Embryonic facial prominence (tissue), 1 donor: Measurements from ENCODE around the gene ATP6V1F.

ENCODE experiments used
- DNase-seq: peaks from one replicate; pipeline ENCODE4 v3.0.0-alpha.2; 2016; ENCODE audit errors: extremely low spot score

The ATP6V1F gene, protein sequence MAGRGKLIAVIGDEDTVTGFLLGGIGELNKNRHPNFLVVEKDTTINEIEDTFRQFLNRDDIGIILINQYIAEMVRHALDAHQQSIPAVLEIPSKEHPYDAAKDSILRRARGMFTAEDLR

DNA sequence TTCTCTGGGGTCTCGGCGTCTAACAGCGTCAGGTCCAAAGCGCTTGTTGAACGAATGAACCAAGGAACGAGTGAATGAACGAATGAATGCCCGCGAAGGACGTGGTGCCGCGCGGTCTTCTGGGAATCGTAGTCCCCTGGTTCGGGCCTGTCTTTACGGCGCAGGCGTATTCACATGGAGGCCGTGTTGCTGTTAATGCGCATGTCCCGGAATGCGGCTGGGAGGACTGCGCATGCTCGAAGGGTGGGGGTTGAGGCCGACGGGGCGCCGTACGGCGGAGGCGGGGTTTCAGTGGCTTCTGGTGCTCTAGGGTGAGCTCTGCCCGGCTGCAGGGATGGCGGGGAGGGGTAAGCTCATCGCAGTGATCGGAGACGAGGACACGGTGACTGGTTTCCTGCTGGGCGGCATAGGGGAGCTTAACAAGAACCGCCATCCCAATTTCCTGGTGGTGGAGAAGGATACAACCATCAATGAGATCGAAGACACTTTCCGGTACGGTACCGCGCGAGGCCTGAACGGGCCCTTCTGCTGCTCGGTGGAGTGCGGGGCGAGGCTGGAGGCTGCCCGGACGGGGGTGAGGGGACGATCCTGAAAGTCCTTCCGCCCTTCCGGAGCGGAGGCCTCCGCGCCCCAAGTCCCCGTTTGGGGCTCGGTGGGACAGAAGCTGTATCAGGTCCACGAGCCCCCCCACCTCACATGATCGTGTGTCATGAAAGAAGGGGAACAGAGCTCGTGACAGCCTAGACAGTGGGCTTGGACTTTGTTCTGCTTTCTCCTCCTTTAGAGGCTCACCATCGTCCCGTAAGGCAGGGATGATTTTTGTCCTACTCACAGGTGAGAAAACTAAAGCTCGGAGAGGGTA, at the start of gene ATP6V1F:
ATP6V1F (plus strand) TSS at position 286 of the 862 bp plus-strand sequence; CDS start at position 335, 49 bp downstream.
- peak; percentile 94 for DNase-seq

DNA sequence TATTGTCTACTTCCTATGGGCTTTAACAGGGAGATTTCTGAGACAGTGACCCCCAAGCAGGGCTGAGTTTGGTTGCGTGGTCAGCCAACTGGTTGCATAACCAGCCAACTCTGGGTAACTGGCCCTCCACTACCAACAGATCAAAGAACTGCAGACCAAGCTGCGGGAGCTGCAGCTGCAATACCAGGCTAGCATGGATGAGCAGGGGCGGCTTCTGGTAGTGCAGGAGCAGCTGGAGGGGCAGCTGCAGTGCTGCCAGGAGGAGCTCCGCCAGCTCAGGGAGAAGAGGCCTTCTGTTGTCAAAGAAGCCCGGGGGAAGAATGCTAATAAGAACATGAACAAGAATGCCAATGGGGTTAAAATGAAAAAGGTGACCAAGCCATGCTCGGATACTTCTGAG, 48.2 kb upstream of the ATP6V1F start:
- DNase-seq = no peak

DNA sequence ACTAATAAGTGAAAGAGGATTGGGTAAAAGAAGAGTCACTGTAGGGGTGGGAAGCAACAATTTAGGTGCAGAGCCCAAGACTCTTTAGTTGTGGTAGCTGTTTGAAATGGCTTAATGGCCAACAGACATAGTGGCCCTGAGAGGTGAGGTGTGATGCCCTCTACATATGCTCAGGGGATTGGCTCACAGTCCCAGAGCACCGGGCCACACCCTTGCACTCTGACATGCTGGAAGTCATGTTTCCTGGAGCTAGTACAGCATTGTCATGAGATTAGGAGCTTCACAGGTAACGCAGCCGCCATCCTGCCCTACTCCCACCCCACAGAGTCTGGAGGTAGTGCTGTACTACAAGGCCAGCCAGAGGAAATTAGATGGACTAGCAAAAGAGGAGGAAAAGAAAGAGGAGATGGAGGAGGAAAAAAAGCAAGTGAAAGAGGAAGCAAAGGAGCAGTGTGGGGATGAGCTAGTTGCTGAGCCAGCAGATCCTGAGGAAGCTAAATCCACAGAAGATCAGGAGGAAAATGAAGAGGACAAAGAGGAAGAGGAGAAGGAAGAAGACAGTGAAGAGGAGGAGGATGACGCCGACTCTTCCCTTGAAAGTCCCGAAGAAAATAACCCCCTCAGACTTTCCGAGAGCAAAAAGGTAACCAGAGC, 47.2 kb upstream of the ATP6V1F start:
- DNase-seq = no peak

DNA sequence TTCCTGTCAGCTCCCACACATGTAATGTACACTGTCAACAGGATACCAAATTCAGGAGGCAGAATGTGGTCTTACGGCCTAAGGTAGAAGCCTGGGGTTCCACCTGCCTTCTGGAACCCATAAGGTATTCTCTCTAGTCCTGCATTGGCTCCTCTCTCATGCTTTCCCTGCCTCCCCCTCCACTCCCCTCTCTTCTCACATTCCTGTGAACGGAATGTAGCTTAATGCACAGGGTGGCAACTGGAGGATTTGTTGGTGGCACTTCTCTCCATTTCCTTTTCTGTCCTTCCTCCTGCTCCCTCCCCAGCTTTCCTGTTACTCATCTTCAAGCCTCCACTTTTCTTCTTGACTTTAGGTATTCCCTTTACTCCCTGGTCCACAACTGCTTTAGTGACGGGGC, 44.0 kb upstream of the ATP6V1F start:
- DNase-seq = no peak

DNA sequence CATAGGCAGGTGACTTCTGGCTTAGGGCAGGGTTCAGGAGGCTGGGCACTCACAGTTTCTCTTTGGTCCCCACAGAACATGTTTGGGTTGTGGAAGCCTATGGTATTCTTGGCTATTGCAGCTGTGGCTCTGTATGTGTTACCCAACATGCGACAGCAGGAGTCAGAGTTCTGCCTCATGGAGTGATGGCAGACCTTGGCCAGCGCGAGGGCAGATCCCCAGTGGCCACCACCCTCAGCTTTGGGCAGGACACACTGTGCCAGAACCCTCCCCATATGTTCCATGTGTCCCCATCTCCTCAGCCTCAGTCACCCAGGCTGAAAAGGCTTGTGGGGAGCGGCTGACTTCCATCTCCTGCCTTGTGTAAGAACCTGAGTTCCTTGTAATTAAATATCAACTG, 40.9 kb upstream of the ATP6V1F start:
- no peak for DNase-seq

DNA sequence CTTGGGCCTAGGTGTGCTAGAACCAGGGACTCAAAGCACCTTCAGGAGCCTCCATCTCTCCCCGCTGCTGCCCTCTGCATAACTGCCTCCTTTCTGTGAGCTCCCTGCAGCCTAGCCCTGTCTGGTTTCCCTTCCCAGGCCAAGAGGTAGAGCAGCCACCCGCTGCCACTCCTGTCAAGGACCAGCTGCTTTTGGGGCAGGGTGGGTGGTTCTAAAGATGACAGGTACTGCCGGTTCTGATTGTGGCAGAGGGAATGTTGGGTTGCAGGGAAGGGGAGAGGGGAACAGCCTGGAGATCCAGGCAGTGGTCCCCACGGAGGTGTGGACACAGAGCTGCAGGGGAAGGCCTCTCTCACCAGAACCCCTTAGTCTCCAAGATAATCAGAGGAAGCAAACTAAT, 36.1 kb upstream of the ATP6V1F start:
- DNase-seq = no peak

DNA sequence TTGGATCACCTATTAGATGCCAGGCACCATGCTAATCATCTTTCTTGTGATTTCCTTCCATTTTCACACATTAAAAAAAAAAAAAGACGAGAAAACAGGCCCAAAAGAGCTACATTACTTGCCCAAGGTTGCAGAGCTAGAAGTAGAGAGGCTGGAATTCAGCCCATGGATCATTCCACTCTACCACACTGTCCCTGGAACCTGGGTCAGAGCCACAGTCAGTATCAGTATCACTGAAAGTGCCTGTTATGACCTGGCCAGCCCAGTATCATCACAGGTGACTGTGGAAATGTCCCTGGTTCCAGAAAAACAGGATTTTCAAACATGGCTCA, 35.8 kb upstream of the ATP6V1F start:
- no peak for DNase-seq

DNA sequence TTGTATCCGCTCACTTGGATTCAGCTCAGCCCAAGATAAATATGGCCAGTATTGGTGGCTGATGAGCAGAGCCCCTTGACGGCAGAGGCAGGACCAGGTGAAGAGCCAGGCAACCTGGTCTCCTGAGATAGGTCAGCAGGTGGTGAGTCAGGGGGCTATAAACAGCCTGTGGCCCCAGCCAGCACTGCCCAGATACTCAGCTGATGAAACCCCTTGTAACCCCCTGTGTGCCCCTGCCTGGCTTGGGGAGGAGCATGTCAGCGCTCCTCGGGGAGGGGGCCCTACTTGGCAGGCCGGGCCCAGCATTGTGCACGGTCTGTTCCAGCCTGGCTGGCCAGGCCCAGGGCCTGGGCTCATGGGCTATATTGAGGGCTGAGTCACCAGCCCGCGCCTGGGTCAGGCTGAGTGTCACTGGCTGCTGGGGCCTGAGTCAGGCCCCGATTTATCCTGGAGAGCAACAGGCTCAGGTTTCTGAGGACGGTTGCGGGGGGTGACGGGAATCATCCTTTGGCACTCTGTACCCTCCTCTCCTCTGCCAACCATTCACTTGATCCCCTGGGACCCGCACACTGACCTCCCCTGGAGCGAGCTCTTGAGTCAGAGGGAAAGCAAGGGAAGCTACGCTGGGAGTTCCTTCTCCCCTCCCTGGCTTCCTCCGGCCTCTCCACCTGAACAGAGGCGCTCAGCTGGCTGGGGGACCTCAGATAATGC, 35.3 kb upstream of the ATP6V1F start:
- no peak for DNase-seq

DNA sequence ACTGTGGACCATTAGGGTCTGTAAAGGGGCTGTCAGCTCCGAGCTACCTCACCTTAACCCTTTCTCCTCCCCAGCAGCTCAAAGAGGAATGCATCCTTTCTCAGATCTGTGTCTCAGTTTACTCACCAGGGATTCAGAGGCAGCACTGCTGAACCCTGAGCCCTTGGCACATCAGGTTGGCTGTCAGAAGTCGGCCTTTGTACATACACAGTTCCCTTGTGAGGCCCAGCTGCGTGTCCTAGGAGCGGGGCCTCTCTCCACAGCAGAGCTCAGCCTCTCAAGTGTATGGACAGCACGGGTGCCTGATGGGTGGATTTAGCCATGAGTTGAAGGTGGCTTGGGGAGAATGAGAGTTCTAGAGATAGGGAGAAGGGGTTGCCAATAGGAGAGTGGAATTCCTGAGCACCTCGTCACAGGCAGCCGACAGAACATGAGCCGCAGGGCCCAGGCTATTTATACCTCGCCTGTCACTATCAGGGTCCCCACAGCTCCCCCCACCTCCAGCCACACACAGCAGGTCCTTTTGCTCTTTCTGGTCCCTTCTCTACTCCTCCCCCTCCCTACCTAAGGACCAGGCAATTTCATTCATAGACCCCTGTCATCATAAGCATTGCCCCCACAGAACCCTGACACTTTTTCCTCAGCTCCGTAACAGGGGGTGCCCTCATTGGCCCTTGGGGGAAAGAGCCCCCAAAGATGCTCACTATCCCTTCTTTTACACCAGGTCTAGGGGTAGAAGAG, 34.5 kb upstream of the ATP6V1F start:
- no peak for DNase-seq

DNA sequence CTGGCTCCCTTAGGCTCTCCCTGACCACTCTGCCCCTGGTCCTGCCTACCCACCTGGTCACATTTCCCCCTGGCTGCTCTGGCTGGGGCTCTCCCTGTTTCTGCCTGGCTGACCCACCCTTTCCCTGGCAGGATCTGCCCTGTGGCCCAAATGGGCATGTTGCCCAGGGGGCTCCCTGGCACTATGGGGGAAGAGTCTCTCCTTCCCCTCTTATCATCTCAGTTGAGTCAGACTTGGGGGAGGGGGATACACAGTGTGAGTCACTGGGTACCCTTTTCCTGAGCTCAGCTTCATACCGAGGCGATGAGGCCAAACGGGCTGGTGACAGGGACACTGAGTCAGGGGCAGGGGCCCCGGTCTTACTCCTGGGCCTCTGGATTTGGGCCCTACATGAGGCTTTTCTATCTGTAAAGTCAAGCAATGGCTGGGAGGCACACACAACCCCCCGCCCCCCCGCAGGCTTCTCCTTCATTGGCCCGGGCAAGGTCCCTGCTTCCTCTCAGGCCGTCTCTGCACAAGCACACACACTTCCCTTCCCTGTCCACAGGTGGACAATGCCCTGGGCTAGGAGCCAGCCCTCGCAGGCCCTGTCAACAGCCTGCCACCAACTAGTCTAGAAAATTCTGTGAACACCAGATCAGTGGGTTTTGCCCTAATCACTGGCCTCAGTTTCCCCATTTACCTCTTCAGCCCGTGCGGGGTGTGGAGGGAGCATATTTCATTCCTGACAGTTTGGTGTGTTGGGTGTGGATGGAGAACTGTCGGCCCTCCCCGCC, 33.1 kb upstream of the ATP6V1F start:
- no peak for DNase-seq

DNA sequence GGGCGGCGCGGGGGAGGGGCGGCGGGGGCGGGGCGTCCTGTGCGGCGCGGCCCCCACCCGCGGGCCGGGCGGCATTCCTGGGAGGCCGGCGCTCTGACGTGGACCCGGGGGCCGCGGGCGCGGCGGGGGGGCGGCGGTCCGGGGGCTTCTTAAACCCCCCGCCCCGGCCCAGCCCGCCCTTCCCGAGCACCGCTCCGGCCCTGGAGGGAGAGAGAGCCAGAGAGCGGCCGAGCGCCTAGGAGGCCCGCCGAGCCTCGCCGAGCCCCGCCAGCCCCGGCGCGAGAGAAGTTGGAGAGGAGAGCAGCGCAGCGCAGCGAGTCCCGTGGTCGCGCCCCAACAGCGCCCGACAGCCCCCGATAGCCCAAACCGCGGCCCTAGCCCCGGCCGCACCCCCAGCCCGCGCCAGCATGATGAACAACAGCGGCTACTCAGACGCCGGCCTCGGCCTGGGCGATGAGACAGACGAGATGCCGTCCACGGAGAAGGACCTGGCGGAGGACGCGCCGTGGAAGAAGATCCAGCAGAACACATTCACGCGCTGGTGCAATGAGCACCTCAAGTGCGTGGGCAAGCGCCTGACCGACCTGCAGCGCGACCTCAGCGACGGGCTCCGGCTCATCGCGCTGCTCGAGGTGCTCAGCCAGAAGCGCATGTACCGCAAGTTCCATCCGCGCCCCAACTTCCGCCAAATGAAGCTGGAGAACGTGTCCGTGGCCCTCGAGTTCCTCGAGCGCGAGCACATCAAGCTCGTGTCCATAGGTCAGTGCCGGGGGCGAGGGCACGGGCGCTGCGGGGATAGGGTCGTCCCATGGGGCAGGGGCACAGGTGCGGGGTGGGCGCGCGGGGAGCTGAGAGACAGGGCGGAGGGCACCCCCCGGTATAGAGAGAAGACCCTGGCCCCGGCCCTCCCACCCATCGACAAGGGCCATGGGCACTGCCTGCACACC, 32.2 kb upstream of the ATP6V1F start, which contains the start of gene FLNC:
FLNC (plus strand) TSS at position 176 of the 947 bp plus-strand sequence; CDS start at position 408, 232 bp downstream.
- DNase-seq = peak; percentile 32

DNA sequence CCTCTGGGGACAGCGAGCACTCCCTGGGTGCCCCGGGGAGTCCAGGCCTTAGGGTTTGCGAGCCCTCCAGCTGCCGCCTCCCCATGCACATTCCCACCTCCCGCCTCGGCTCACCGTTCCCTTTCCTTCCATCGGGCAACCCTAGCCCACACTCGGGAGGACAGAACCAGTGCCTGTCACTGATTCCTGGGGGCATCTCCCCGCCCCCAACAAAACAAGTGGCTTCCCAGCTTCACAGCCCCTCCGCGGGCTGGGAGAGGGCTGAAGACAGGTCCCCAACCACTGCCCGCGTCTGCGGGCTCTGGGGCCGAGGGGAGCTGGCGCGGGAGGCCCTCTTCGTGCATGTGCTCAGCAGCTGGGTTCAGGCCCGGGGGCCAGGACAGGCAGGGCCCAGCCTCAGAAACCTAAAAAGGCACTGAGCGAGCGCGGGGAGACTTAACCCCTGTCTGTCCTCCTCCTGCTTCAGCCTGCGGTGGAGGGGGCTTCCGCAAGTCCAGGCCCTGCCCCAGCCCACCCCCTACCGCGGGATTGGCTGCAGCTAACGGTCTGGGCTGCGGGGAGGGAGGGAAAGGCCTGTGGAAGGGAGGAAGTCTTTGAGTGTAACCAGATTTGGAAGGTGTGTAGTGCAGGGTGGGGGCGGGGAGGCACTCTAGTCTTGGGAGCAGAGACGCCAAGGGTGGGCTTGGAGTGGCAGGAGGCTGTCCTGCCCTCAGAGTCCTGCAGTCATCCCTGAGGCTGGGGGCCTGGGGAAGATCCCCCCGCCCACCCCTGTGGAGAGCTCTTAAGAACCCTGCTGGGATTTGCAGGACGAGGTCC, 31.3 kb upstream of the ATP6V1F start:
- DNase-seq = peak; percentile 69

DNA sequence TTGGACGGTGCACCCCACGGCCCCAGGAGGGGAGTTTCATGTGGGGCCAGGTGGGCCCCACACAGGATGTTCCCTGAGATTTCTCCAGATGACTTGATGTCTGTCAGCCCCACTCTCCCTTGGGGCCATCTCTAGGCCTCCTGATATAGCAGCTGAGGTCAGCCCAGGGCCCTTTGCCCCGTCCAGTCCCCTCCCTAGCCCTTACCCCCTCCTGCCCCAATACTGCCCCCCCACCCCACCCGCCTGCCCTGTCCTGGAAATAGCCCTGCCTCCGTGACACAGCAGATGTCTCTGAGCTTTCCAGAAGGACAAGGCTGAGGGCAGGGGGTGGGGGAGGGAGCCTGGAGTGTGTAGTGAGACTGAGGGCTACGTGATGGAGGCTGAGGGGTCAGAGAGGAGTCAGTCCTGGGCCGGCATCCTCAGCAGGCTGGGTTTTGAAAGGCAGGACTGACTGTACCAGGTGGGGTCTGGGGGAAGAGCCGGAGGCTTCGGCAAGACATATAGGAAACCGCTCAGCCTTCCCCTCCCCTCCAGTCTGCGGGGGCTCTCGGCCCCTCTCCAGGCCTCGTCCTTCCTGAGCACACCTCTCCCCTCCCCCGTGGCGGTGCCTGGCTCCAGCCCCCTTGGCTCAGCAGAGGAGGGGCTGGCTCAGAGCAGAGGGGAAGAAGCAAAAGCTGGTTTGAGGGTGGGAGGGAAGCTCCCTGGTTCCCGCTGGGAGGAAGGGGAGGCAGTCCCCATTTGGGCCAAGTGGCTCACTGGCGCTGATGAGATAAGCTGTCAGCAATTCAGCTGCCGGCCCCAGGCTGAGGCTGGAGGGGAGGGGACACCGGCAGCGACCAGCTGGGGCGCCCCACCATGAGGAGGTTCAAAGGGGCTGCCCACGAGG, 30.4 kb upstream of the ATP6V1F start:
- DNase-seq = peak; percentile 62

DNA sequence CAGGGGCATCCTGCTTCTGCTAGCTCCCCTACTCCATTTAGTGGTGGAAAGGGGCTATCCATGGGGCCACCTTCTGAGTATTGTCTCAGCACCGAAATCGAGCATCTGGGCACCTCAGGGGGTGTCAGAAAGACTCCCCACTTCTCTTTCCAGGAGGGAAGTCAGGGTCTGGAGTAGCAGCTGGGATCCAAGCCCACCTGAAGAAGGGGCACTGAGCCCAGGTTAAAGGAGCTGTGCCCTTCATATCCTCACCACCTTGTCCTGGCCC, 29.8 kb upstream of the ATP6V1F start:
- DNase-seq = no peak

DNA sequence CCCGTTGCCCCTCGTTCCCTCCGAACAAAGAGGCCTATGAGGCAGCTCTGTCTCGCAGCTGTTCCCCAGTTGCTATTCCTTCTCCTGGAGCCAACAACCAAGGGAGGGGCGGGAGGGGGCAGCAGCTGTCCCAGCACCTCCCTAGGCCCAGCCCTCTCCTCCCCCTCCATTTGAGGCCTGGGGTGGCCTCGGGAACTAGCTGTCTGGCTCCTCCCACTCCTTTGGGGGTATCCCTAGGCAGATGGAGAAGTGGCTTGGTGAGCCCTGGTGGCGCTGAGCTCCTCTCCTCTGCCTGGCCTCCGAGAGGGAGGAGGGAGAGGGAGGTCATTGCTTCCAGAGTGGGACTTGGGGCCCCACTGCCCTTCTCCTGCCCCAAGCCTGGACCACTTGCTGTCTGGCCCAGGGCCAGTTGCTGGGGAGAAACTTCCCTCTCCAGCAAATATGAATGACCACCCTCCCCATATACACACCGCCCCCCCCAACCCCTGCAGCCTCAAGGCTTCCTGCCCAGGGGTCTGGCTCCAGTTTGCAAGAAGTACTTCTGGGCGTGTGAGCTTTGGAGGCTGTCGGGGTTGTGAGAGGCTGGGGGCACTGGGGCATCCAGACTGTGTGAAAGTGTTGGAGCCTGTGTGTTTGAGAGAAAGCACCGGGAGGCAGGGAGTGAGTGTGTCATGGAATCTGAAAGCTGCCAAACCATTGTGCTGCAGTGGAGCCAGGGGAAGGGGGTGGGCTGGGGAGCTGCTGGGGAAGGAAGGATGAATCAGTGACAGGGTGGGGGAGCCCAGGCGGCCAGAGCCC, 29.3 kb upstream of the ATP6V1F start:
- peak; percentile 67 for DNase-seq

DNA sequence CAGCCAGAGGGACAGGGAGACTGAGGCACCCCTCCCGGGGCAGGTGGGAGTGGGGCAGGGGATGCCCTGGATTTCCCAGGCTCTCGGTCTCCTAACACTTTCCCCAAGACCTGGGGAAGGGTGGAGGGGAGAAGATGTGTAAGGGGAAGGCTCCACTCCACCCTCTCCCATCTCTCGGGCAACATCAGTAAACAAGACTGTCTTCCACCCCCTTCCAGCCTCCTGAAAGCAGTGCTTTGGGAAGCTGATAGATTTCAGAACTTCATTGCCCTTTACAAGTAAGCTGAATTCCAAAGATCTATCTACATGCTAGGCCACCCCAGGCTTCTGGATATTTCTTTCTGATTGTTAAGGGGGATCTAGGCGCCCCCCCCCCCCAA, 28.7 kb upstream of the ATP6V1F start:
- no peak for DNase-seq

DNA sequence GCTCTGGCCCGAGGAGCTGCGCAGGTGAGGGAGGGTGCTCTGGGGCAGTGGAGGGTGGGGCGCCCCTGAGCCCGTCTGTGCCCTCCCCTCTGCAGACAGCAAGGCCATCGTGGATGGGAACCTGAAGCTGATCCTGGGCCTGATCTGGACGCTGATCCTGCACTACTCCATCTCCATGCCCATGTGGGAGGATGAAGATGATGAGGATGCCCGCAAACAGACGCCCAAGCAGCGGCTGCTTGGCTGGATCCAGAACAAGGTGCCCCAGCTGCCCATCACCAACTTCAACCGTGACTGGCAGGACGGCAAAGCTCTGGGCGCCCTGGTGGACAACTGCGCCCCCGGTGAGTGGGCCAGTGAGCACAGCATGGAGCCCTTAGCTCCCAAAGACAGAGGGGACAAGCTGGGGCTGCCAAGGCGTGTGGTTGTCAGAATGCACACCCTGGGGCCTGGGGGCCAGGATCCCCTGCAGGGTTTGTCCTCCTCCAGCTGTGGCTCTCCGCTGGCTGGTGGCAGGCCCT, 27.4 kb upstream of the ATP6V1F start:
- no peak for DNase-seq
